Measurements from ENCODE around the gene CNTF.
A peak's percentile ranks its signal among the peaks of the same experiment; 100 is the strongest.
"Not testable (repeated sequence)": the region's sequence is repeated elsewhere in the genome, so short reads cannot be mapped to it uniquely, and the experiment has no call there.

CNTF gene

GRCh38 chr11:58622344-58622743, at the start of gene CNTF:
Gene CNTF (plus strand): TSS chr11:58622665. CDS start chr11:58622753, 88 bp downstream.
- no peak for DNase-seq

- not testable (repeated sequence) for DNase-seq
These were observed 49.6 kb upstream of the CNTF start for GRCh38 chr11:58572906-58573305.

GRCh38 chr11:58573451-58574104, 48.9 kb upstream of the CNTF start:
- DNase-seq = no peak

GRCh38 chr11:58574881-58575280, 47.6 kb upstream of the CNTF start:
- no peak for DNase-seq

GRCh38 chr11:58575377-58576020, 47.0 kb upstream of the CNTF start, which contains the start of gene LPXN:
Gene LPXN (minus strand): TSS chr11:58575856. CDS start chr11:58575772, 84 bp downstream.
- no peak for DNase-seq

- DNase-seq = no peak
These were observed 45.5 kb upstream of the CNTF start for GRCh38 chr11:58576887-58577471.

- DNase-seq = no peak
These were observed 44.8 kb upstream of the CNTF start for GRCh38 chr11:58577555-58578135.

- DNase-seq = peak; percentile 96
These were observed 44.3 kb upstream of the CNTF start for GRCh38 chr11:58578136-58578634.

- peak; percentile 73 for DNase-seq
These were observed 43.8 kb upstream of the CNTF start, which contains the start of gene ZFP91 for GRCh38 chr11:58578635-58579191. Gene ZFP91 (plus strand): TSS chr11:58579063. CDS start chr11:58579282, 219 bp downstream.

- peak; percentile 69 for DNase-seq
These were observed 43.0 kb upstream of the CNTF start for GRCh38 chr11:58579192-58580129.

GRCh38 chr11:58580311-58580710, 42.2 kb upstream of the CNTF start:
- DNase-seq = no peak

- no peak for DNase-seq
These were observed 40.0 kb upstream of the CNTF start for GRCh38 chr11:58582437-58582836.

GRCh38 chr11:58586998-58587397, 35.5 kb upstream of the CNTF start:
- DNase-seq = no peak

GRCh38 chr11:58591659-58592058, 30.8 kb upstream of the CNTF start:
- no peak for DNase-seq

GRCh38 chr11:58592760-58593472, 29.5 kb upstream of the CNTF start:
- DNase-seq = no peak

- DNase-seq = no peak
These were observed 27.6 kb upstream of the CNTF start for GRCh38 chr11:58594826-58595225.

- no peak for DNase-seq
These were observed 25.8 kb upstream of the CNTF start for GRCh38 chr11:58596621-58597020.

GRCh38 chr11:58597486-58598144, 24.9 kb upstream of the CNTF start:
- DNase-seq = no peak

- no peak for DNase-seq
These were observed 22.0 kb upstream of the CNTF start for GRCh38 chr11:58600510-58600909.

- no peak for DNase-seq
These were observed 15.3 kb upstream of the CNTF start for GRCh38 chr11:58606930-58607714.

Measured in NCI-H2081 treated with DMSO at 0.1 percent for 48 hours (cell line).